IPS-NIHi7 (cell line): ENCODE measurements around the gene ALKBH4.
"Not testable (repeated sequence)": the region's sequence is repeated elsewhere in the genome, so short reads cannot be mapped to it uniquely, and the experiment has no call there.

ENCODE experiments used
- DNase-seq: peaks from one replicate; pipeline ENCODE4 v3.0.0; 2012; ENCODE audit warnings: mixed read lengths; ENCODE audit errors: extremely low spot score

ALKBH4 gene

DNA sequence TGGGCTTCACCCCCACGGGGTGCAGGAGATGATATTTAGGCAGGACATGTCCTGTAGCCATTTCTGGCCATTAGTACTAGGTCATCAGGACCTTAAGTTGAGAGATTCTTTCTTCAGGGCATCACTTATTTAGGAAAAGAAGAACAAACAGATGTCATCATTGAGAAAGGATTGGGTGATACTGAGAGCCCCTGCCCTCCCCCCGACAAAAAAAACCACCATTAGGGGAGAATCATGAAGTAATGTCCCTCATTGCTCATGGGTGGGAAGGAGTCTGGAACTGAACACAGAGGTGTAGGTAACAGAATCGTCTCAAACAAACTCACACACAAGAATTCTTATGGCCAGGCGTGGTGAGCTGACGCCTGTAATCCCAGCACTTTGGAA is 37.7 kb downstream of the ALKBH4 start:
- no peak for DNase-seq

DNA sequence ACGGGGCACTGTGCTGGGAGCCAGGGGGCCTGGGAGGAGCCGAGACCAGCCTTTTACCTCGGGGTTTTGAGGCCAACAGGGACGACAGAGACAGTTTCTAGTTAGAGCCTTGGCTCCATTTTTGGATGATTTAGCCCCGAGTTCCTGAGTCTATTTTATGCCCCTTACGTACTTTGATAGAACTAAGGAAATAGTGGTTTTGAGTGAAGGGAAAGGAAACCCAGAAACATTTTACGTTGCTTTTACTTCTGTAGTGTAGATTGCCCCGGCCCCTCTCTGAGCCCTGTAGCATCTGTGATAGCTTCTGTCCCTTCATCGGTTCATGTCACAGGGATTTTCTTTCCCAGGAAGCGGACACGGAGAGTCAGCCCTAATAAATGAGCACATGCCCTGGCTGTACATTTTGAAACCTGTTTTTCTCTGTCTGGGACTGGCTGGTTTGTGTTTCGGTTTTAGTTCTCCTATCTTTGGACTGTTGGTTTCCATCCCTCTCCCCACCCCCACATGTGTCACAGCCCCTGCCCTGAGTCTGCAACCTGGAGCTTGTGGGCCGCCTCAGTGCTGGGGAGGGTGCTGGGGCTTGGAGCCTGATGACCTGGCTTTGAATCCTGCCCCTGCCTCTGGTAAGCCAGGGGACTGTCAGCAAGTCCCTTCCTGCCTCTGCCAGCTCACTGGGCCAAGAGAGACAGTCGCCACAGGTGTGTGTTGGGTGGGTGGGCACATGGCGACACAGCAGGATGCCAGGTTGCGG is 38.2 kb downstream of the ALKBH4 start:
- no peak for DNase-seq

DNA sequence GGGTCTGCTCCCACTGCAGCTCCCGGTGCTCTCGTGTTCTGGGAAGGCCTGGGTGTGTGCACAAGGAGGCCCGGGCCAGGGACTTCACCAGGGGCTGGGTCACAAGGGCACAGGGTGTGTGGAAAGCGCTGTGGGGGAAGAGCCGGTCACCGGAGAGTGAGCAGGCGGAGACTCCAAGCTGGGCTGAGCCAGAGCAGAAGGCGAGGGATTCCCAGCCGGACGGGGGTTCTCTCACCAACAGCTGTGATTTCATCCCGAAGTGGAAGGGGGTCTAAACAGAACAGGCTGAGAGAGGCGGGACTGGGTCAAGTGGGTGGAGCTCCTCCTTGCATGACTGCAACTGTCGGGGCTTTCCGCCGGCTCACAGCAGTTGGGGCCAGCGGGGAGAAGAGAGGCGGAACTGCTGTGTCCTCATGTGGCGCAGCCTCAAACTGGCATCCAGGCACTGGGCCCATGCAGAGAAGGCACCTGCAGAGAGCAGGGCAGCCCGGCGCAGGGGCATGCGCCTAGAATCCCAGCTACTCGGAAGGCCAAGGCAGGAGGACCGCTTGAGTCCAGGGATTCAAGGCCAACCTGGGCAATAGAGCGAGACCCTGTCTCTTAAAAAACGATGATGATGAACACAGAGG is 38.9 kb downstream of the ALKBH4 start:
- DNase-seq = no peak

- DNase-seq = no peak
Observed at GRCh38 chr7:102424787-102425218, 39.9 kb downstream of the ALKBH4 start.

DNA sequence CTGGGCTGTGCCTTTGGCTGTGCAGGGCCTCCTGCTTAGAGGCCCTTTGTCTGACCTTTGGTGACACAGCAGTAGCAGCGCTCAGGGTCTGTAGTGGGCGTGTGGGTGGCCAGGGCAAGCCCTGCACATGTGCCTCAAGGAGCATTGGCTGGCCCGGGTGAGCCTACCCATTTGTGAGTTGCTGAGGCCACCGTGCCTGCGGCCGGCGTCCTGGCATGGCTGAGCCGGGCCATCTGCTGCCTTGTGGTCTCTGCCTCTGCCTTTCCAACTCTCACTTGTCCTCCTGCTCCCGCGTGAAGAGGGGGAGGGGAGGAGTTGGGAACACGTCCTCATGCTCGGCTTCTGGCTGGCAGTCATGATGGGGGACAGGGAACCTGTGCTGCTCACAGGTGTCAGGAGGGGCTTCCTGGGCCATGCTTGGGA is 40.5 kb downstream of the ALKBH4 start:
- no peak for DNase-seq

GRCh38 chr7:102421706-102422240 is 42.9 kb downstream of the ALKBH4 start:
- no peak for DNase-seq

DNA sequence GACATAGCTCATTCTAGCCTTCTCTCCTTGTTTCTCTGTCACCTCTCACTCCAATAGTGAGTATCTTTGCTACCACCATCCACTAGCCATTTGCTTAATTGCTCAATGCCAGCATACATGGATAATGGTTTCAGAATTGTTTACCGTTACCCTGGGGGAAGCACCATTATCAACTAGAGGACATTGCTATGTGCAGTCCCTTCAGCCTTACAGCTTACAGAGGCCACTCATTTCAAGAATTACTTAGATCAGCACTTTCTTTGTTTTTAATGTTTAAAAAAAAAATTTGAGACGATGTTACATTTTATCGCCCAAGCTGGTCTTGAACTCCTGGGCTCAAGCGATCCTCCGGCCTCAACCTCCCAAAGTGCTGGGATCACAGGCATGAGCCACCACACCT is 46.1 kb downstream of the ALKBH4 start:
- DNase-seq = no peak

DNA sequence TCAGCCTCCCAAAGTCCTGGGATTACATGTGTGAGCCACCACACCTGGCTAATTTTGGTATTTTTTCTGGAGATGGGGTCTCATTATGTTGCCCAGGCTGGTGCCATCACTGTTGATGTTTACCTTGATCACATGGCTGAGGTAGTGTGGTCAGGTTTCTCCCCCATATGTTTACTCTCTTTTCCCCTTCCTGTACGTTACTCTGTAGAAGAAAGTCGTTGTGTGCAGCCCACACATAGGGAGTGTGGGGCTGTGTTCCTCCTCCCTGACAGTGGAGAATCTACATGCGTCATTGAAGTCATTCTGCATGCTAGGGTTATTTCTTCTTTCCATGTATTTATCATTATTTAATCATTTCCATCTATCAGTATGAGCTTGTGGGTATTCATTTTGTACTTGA is 47.6 kb downstream of the ALKBH4 start:
- DNase-seq = no peak

DNA sequence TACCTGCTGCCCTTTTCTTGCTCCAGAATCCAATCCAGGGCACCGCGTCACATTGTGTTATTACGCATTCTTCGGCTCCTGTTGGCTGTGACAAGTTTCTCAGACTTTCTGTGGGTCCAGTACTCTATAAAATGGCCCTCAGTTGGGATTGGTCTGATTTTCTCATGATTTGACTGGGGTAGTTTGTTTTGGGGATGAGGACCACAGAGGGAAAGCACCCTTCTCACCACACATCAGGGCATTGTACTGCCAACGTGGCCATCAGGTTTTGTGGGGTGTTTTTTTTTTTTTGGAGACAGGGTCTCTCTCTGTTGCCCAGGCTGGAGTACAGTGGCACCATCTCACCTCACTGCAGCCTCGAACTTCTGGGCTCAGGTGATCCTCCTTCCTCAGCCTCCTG is 48.3 kb downstream of the ALKBH4 start:
- no peak for DNase-seq

GRCh38 chr7:102415685-102416225 is 48.9 kb downstream of the ALKBH4 start:
- DNase-seq = no peak

DNA sequence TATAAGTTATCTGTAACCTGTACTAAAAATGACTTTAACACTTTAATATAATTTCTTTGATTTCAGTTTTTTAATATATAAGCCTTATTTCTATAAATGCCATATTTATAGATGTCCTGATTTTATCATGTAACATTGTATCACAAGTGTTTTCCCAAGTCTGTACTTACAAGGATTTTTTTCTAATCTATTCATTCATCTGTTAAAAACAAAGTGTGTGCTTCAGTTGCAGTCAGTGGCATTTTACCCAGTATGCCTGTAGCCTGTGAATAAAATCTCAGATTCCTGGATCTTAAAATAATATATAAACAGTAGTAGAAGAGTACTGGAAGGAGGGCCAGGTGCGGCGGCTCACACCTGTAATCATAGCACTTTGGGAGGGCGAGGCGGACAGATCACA is 51.1 kb downstream of the ALKBH4 start:
- no peak for DNase-seq

- DNase-seq = no peak
Observed at GRCh38 chr7:102413091-102413490, 51.6 kb downstream of the ALKBH4 start.

- DNase-seq = peak; percentile 66
Observed at GRCh38 chr7:102412548-102412947, 52.1 kb downstream of the ALKBH4 start.

DNA sequence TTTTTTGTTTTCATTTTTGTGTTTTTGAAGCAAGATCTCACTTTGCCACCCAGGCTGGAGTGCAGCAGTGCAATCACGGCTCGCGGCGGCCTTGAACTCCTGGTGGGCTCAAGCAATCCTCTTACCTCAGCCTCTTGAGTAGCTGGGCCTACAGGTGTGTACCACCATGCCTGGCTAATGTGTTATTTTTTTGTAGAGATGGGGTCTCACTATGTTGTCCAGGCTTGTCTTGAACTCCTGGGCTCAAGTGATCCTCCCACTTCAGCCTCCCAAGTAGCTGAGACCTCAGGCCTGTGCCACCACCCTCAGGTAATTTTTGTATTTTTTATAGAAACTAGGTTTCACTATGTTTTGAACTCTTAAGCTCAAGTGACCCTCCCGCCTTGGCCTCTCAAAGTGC is 53.7 kb downstream of the ALKBH4 start:
- DNase-seq = no peak

- no peak for DNase-seq
Observed at GRCh38 chr7:102410123-102410522, 54.5 kb downstream of the ALKBH4 start.

DNA sequence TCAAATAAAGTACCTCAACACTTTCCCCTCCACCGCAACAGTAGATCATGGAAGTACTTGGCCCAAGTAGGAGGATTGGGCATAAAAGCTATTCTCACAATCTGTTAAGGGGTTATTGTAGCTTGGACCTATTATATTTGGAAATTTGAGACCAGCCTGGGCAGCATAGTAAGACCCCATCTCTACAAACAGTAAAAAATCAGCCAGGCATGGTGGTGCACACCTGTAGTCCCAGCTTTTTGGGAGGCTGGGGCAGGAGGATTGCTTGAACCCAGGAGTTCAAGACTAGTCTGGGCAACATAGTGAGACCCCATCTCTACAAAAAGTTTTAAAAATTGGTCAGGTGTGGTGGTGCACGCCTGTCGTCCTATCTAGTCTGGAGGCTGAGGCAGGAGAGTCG is 55.3 kb downstream of the ALKBH4 start:
- DNase-seq = no peak

- DNase-seq = not testable (repeated sequence)
Observed at GRCh38 chr7:102408530-102408929, 56.1 kb downstream of the ALKBH4 start.

GRCh38 chr7:102407910-102408309 is 56.8 kb downstream of the ALKBH4 start:
- no peak for DNase-seq
